NOMO-1 (cell line): ENCODE measurements around the gene PCGF2.

ENCODE experiments used
- DNase-seq, 2 experiments: peaks; one replicate each; lab custom pipeline; 2025; ENCODE audit not compliant: unreplicated experiment in 2 of 2; lab: John Stamatoyannopoulos, UW

Gene PCGF2

DNA sequence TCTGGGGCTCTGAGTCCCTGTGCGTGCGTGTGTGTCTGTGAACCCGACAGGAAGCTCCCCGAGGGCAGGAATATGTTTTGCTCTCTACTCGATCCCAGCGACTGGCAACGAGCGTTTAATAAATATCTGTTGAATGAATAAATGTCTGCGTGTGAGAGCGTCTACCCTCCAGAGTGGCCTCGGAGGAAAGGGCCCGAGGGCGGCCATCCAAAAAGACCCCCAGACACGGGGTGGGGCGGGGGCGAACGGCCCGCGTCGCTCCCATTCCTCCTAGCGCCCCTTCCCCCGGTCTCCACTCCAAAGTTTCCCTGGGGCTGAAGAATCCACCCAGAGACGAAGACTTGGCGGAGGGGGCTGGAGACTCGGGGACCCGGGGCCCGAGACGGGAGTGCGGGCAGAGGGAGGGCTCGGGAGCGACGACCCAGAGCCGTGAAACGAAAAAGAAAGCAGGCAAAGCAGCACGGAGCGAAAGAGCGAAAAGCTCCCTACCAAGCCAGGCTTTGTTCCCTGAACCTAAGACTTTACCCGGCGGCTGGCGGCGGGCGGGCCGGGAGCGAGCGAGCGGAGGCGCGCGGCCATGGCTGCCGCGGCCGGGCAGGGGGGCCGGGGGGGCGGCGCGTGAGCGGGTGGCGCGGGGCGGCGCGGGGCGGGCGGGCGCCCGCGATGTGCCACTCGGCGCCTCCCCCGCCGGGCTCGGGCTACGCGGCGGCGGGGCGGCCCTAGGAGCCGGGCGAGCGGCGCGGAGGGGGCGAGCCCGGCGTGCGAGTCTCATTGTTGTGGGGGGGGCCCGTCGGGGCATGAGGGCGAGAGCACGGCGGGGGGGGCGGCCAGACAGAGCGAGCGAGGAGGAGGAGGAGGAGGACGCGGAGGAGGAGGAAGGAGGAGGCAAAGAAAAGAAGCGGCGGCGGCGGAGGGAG is 43.3 kb downstream of the PCGF2 start, which contains the start of gene MLLT6:
TSS of gene MLLT6 (plus strand) at position 668 of the 917 bp plus-strand sequence. CDS start 360 bp downstream, outside the sequence.
- DNase-seq: peak; percentile 75 to 76

- DNase-seq: peak; percentile 64 to 78
These were observed 44.2 kb downstream of the PCGF2 start for GRCh38 chr17:38703742-38704605.

- no peak for DNase-seq
These were observed 45.0 kb downstream of the PCGF2 start for GRCh38 chr17:38702916-38703741.

DNA sequence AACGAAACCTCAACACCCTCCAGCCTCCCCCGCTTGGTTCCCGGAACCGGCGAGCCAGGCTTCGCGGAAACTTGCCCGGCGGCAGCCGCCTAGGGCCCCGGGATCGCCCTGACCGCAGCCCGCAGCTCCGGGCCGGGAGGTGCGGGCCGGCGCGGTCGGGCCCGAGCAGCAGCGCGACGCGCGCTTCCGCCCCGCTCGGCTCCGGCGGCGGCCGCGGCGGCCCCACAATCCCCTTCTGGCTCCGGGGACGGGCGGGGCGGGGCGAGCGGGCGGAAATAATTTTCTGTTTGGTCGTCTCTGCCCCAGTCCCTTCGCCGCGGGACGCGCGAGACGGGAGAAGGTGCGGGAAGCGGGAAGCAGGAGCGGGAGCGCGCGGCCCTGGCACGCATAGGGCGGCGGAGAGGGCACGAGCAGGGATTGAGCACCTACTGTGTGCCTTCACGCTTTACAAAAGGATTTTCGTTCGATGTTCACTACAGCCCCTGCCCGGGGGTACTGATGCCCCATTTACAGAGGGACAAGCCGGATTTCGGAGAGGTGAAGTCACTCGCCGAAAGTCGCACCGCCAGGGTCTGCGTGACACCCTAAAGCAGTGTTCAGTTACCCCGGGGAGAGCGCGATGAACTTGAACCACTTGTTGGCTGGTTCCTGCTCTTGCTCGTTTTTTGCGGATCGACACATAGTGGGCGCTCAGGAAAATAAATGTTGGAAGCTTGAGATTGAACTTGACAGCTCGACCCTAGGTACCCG is 45.8 kb downstream of the PCGF2 start:
- DNase-seq: peak; percentile 78 to 89

DNA sequence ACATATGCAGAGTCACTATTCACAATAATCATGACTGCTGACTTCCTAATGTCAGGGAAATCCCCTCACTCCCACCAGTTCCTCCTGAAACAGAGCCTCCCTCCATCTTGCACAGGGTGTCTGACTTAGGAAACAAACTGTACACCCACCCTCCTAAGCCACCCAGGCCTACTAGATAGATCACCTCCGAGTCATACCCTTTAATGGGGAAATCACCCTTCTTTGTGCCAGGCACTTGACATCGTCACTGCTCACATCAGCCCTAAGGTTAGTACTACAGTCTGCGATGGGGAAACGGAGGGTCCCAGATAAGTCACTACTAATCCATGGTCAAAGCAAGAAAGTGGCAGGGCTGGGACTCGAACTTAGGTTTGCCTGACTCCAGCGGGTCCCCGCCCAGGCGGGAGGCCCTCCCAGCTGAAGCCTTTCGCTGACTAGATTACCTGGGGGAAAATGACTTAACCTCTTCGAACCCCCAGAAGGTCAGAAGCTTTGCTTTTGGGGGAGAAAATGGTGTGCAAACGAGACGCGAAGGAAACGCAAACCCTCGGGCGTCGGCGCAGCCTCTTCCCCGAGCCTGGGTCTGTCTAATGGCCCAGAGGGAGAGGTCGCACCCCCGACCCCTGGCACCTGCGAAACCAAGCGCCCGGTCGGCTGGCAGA is 46.5 kb downstream of the PCGF2 start:
- DNase-seq: peak; percentile 50 to 56

- DNase-seq: no peak
These were observed 49.4 kb downstream of the PCGF2 start for GRCh38 chr17:38698760-38699159.

DNA sequence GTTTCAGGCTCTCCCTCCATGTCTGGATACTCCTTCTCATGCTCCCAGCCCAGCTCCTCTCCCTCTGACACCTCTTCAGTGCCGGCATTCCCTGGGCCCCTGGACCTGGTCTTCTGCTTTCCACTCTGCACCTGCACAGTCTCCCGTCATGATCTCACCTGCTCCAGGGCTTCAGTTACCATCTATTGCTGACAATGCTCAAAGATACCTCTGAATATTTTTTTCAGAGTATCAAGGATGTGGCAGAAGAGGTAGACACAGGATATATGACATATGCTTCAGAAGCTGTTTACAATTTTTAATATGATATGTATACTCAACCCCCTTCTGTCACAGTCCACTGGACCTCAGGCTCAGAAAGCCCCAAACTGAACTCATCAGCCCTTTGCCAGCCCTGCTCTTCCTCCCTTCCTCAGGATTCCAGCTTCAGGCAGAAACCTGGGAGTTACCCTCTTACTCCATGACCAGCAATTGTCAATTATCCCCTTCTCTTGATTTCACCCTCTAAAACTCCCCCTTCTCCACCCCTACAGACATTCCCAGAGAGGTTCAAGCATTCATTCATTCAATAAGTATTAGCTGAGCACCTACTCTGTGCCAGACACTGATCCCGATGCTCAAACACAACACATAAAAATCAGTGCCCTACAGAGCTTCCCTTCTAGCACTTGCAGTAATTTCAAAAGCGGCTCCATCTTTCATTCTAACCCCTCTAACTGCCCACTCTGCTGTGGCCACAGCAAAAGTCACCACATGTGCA is 50.9 kb downstream of the PCGF2 start:
- no peak for DNase-seq

DNA sequence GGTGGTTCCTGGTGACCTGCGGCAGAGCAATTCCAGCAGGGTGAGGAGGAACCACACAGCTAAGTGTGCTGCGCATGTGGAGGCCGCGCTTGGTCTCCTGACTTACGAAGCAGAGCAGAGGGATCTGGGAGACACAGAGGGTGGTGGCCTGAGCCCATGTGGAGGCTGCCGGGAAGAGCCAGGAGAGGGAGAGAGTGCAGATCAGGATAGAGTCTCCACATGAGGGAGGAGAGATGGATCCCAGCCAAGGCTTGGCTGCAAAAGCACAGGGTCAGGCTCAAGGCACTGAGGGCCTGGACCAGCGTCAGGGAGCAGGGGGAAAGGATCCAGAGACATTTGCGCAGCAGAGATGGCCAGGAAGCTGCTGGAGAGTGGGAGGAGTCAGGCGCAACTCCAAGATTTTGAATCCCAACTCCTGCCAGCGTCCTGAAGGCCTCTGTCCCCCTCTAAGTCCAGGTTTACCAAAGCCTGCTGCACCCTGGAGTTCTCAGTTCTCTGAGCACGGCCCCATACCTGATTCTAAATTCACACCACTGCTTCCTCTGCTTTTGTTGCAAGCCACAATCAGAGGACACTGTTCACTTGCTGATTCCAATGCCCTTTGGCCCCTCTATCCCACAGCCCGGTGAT is 54.3 kb downstream of the PCGF2 start:
- DNase-seq: no peak

GRCh38 chr17:38691154-38691553 is 57.0 kb downstream of the PCGF2 start:
- no peak for DNase-seq

- no peak for DNase-seq
These were observed 57.8 kb downstream of the PCGF2 start for GRCh38 chr17:38690386-38690785.

DNA sequence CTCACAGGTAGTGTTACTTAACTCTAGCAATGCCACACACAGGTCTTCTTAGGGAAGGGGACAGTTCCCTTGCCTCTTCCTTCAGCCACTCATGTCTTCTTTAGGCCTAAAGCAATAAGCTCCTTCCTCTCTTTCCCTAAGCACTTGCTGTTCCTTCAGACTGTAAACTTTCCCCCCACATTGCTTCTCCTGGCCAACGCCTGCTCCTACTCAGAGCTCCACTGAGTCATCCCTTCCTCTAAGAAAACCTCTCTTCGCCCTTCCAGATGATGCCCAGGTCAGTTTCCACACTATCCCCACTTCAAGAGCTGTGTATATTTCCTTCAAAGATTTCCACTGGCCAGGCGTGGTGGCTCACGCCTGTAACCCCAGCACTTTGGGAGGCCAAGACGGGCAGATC is 60.9 kb downstream of the PCGF2 start:
- no peak for DNase-seq

DNA sequence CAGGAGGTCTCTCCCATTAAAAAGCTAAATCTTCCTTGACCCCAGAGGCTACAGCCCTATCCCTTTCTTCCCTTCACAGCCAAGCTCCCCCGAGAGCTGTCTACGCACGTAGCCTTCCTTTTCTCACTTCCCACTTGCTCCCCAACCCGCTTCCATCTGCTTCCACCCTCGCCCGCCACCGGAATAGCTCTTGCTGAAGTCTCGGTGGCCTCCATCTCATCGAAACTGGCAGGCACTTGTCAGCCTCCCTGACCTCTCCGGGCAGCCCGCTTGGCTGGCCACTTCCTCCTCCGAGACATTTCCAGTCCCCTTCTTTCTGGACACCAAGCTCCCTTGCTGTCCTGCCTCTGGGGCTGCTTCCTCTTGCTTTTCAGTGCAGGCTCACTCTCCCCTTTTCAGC is 62.6 kb downstream of the PCGF2 start:
- no peak for DNase-seq
